Ovary (tissue), 9 donors: Measurements from ENCODE around the gene SWSAP1. TPM values are rescaled to one million over a fixed set of nuclear protein-coding genes. Genes with fewer than 3 reads are reported as not detected.
"Not testable (repeated sequence)": the region's sequence is repeated elsewhere in the genome, so short reads cannot be mapped to it uniquely, and the experiment has no call there.

Source experiments
- DNase-seq, 5 donors: peaks; one replicate each; pipeline ENCODE4 v3.0.0-alpha.2; 2019 to 2020
- H3K27ac ChIP-seq, 2 donors: fragments of 200-600 bp; one replicate each; pipeline versions ENCODE4 v1.5.1 to v1.8.0; 2019 to 2022
- H3K27me3 ChIP-seq: fragments of 200-600 bp; one replicate; pipeline ENCODE4 v1.8.0; 2022
- H3K36me3 ChIP-seq: fragments of 200-600 bp; sonication (generic); one replicate; pipeline ENCODE4 v1.5.1; 2019
- H3K4me1 ChIP-seq: one replicate; pipeline ENCODE4 v1.8.1; 2013; ENCODE audit warnings: mild to moderate bottlenecking, moderate library complexity; ENCODE audit not compliant: insufficient read depth
- H3K4me3 ChIP-seq: fragments of 200-600 bp; sonication (generic); one replicate; pipeline ENCODE4 v1.5.1; 2017
- H3K9me3 ChIP-seq, 2 donors: fragments of 200-600 bp in 1 of 2; sonication (generic) in 1 of 2; one replicate each; pipeline versions ENCODE4 v1.5.1 to v1.8.1; 2013 to 2019; ENCODE audit warnings: mild to moderate bottlenecking in 1 of 2, moderate library complexity in 1 of 2
- CTCF ChIP-seq, 3 donors: fragments of 450-650 bp in 2 of 3; fragments of 200-600 bp in 1 of 3; IDR thresholded peaks; one replicate each; pipeline versions ENCODE4 v1.5.1 to v1.8.0; 2016 to 2022; ENCODE audit warnings: antibody characterized with exemption in 3 of 3, mild to moderate bottlenecking in 1 of 3
- EP300 ChIP-seq: sonication (generic); formaldehyde crosslinking; IDR thresholded peaks from one replicate; pipeline ENCODE4 v1.6.1; 2017; ENCODE audit warnings: antibody characterized with exemption
- POLR2A ChIP-seq: fragments of 450-650 bp; IDR thresholded peaks from one replicate; pipeline ENCODE4 v1.6.1; 2017; ENCODE audit warnings: antibody characterized with exemption, mild to moderate bottlenecking, moderate library complexity
- WGBS, 3 donors: extraction: QIAGEN DNeasy Blood & Tissue Kit in 1 of 3; methylation state at CpG; one replicate each; pipeline versions ENCODE4 v1.1.5 to v1.1.7; 2013 to 2017; 5-methylcytosine and 5-hydroxymethylcytosine counted together
- intact Hi-C, 4 donors: fragments of 100-400 bp; cut with DNase I; formaldehyde crosslinking; loops; one replicate each; pipeline versions ENCODE4 v1.11.0 to v1.15.1; 2022 to 2023
- polyA plus RNA-seq, 2 donors: library from polyadenylated mRNA; stranded (reverse); fragments of 200-250 nt in 1 of 2; fragments of 350-450 nt in 1 of 2; fragmentation: Illumina TruSeq in 1 of 2; extraction: RNeasy Lipid Tissue Mini Kit (QIAGEN cat#74804) in 1 of 2; gene quantifications; one replicate each; pipeline ENCODE4 v1.2.3, GENCODE V29; 2013 to 2014
- total RNA-seq, 7 donors: library from RNA; depleted of rRNA in 2 of 7; stranded (reverse); fragments of >200 nt in 2 of 7; fragmentation: NEBNext Ultra II Directional in 3 of 7; extraction: Animal tissue kit (Norgen Biotek cat#: 25700) in 3 of 7; gene quantifications; one replicate each; pipeline versions ENCODE4 v1.1.0 to v1.2.4, GENCODE V29; 2016 to 2023
- donor health status: DM: no; HTN: no; CAD: no; lungs with moderate emphysema.
- donor health status: DM: no; HTN: no; CAD: no.
- donor health status: Bipolar disorder and iron deficiency.
- donor health status: DM: yes; HTN: yes; CAD: no.
- donor health status: DM: no; HTN: no; CAD: no.
- donor health status: DM: yes; HTN: yes; CAD: no.

The SWSAP1 gene
- total and polyA plus RNA-seq, 9 donors = 0.60 to 3.3 (median 2.4) TPM

GRCh38 chr19:11338121-11338520 is 36.3 kb upstream of the SWSAP1 start:
- no peaks in the 10 kb centered on the region for H3K9me3 ChIP-seq
- peaks cover 4% of the 10 kb centered on the region for H3K4me1 ChIP-seq
- intact Hi-C loops = loop anchor here in 1 of 4 donors (5.0 kb wide), 1 partner anchor 46 kb away; no protein-coding TSS in a partner anchor
- no peaks in the 10 kb centered on the region for H3K27me3 ChIP-seq
- no peaks in the 10 kb centered on the region for H3K36me3 ChIP-seq
- H3K27ac ChIP-seq = no peak overlapping the region
- no peak overlapping the region for H3K4me3 ChIP-seq
- DNase-seq = no peak
- TF ChIP-seq POLR2A (no peak), CTCF (IDR thresholded peaks at IDR 0.05) (no peak)
- 94 to 98% (median 96%) methylated on average over 7 of the region's 7 CpGs for WGBS, 3 donors

DNA sequence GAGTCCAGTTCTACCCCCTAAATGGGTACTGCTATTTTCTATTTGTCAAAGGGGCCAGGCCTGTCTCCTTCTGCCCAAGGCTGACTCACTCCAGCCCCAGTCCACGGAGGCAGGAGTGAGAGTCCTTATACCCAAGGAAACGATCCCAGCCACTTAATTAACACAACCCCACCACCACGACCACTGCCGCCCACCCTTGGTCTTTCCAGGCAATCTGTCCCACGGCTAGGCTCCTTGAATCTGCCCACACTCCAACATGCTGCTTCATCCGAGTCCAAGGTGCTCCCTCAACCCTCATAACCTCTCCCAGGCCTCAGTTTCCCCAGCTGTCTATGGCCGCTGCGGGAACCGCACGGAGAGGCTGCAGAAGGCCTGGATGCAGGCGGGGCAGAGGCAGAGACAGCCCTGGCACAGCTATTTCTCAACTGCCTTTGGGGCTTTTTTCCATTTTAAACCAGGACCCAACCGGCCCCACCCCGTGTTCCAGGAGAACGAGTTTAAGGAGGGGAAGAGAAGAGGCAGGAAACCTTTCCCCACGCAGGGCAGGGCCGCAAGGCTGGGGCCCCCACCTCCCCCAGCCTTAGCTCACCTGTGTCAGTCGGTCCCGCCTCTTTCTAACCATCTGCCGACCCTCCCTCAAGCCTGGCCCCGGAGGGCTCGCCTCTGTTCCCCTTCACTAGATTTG is 35.8 kb upstream of the SWSAP1 start:
- Histone ChIP-seq H3K4me1 (peaks cover 8% of the 10 kb centered on the region), H3K9me3 (no peaks in the 10 kb centered on the region), H3K4me3 (peak overlapping the region; percentile 95), H3K27me3 (no peaks in the 10 kb centered on the region), H3K36me3 (no peaks in the 10 kb centered on the region), H3K27ac (peak overlapping the region; percentile 78 to 80)
- WGBS, 3 donors = 35 to 50% (median 43%) methylated on average over 21 of the region's 21 CpGs
- intact Hi-C loops = loop anchor here in 1 of 4 donors (5.0 kb wide), 1 partner anchor 46 kb away; no protein-coding TSS in a partner anchor
- no peak for TF ChIP-seq EP300
- TF ChIP-seq CTCF (IDR thresholded peaks at IDR 0.05) = no peak
- no peak for TF ChIP-seq POLR2A
- DNase-seq = peak in 1 of 5 donors; percentile 39

DNA sequence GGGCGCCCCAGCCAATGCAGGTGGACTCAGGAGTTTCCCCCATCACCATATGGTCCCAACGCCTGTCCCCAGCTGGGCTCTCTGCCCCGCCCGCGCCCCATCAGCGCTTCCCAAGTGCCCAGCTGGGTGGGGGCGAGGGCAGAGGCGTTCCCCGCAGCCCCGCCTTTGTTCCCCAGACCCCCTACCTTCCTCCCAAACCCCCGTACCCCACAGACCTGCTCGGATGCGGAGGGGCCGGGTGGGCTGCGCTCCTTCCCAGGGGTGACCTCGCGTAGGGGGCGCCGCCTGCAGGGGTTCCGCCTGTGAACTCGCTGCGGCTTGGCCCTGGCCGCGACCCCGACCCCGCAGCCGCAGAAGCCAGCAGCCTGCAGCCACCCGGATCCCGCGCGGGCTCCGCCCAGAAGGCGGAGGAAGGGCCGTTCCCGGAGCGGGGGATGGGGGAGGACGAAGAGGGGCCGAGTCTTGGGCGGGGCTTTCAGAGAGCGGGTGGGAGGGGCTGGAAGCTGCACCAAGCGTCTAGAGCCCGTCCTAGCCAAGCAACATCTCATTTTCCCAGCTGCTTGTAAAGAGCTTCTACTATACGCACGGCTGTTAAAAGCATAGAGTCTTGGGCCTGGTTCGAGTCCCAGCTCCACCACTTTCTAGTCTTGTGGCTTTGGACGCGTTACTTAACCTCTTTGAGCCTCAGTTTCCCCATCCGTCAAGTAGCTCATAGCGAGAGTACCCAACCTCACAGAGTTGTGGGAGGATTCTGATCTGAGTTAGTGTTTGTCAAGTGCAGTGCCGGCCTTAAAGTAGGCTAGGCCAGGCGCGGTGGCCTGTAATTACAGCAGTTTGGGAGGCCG is 35.0 kb upstream of the SWSAP1 start, which contains the start of gene RAB3D:
Gene RAB3D (minus strand): TSS at position 404 of the 845 bp plus-strand sequence. CDS start 2,258 bp downstream, outside the sequence.
- Histone ChIP-seq H3K27ac (peak within 1 kb of the TSS; percentile 78 to 80), H3K4me1 (peaks cover 8% of the 10 kb centered on the region), H3K4me3 (peak within 1 kb of the TSS; percentile 95), H3K9me3 (no peaks in the 10 kb centered on the region), H3K27me3 (no peaks in the 10 kb centered on the region), H3K36me3 (no peaks in the 10 kb centered on the region)
- 4% methylated on average over 41 to 53 of the region's 53 CpGs for WGBS, 3 donors
- DNase-seq = peak; percentile 92 to 95 (median 94)
- TF ChIP-seq POLR2A (no peak), EP300 (no peak), CTCF (IDR thresholded peaks at IDR 0.05) (no peak)
- intact Hi-C loops = loop anchor here in 1 of 4 donors (5.0 kb wide), 1 partner anchor 47 kb away; no protein-coding TSS in a partner anchor

- 77 to 81% (median 79%) methylated on average over 8 of the region's 8 CpGs for WGBS, 3 donors
Measured at GRCh38 chr19:11340099-11340467, 34.4 kb upstream of the SWSAP1 start.

More at GRCh38 chr19:11340099-11340467, 34.4 kb upstream of the SWSAP1 start:
- H3K4me1 ChIP-seq, DNase-seq, H3K27me3 ChIP-seq, H3K9me3 ChIP-seq, H3K36me3 ChIP-seq, intact Hi-C loops: not testable (repeated sequence)
- Histone ChIP-seq H3K27ac (peak overlapping the region in 1 of 2 donors; percentile 78), H3K4me3 (peak overlapping the region; percentile 95)
